Stimulated activated CD4-positive, alpha-beta T cell treated with anti-CD3 and anti-CD28 coated beads, Interleukin-1b, Interleukin-23, amount 100 ng/mL, for 1 hour (primary cell): ENCODE data around the gene NUTM2E.
"Not testable (repeated sequence)": the region's sequence is repeated elsewhere in the genome, so short reads cannot be mapped to it uniquely, and the experiment has no call there.

Source experiments
- DNase-seq, 2 donors: peaks; one replicate each; pipeline ENCODE4 v3.0.0-alpha.2; 2020; ENCODE audit warnings: low read depth in 2 of 2

NUTM2E gene, protein sequence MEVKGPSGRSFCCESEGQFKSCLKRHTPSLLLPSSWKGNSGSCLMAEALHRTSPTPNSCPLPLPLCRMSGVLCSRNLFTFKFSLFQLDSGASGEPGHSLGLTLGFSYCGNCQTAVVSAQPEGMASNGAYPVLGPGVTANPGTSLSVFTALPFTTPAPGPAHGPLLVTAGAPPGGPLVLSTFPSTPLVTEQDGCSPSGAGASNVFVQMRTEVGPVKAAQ (N-terminal part only)

DNA sequence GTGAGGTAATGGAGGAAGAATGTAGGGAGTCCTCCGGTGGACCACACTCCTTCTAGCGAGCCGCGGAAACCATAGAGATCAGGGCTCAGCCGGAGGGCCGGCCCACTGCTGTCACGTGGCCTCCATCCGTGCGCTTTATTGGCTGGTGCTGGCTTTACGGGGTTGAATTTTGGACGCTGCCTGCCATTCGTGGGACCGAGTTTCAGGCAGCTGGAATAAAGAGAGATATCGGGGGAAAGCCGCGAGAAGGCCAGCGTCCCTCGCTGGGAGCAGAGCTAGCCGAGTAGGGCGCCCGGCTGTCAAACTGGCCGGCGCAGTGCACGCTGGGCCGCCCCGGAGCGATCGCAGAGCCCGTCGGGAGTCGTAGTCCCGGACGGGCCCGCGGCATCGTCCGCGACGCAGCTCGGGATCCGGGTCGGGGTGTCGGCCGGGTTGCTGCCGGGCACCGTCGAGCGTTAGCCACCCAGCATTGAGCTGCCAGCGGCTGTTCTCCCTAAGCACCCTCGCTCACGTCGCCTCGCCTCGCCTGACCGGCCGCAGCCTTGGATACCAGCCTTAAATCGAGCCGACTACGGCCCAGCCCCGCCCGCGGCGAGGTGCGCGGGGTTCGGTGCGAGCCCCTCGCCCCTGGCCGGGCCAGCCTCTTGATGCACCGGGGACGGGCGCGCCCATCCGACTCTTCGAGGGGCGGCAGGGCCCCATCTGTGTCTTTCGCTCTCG is at the start of gene NUTM2E:
NUTM2E (plus strand) TSS at position 244 of the 720 bp plus-strand sequence. CDS start 15,002 bp downstream, outside the sequence.
- peak; percentile 23 to 34 for DNase-seq

GRCh38 chr10:79777997-79778396 is 48.5 kb upstream of the NUTM2E start:
- not testable (repeated sequence) for DNase-seq

GRCh38 chr10:79779310-79779938 is 47.1 kb upstream of the NUTM2E start:
- peak; percentile 18 to 20 for DNase-seq

- DNase-seq, result not testable (repeated sequence)
Observed at GRCh38 chr10:79779992-79780391, 46.5 kb upstream of the NUTM2E start.

- not testable (repeated sequence) for DNase-seq
Observed at GRCh38 chr10:79781584-79781983, 45.0 kb upstream of the NUTM2E start.

DNA sequence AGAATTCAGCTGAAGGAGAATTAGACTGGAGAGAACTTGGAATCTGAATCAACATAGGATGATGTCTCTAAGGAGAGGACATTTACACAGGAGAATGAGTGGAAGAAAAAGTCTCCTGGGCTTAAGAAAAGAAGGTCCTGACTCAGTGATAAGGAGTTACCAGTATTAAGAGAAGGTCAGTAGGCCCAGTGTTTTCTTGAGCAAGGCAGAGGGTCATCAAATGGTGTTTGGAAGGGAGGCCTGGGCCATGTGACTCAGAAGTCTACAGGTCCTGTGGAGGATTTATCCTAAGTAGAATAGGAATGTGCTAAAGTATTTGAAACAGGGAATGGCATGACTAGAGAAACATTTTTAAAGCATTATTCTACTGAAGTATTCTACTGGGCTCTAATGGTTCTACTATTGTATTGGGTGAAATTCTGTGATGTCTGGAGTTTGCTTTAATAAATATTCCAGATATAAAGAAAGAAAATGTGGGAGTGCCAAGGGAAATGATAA is 39.0 kb upstream of the NUTM2E start:
- DNase-seq, result not testable (repeated sequence)

GRCh38 chr10:79789351-79789750 is 37.2 kb upstream of the NUTM2E start:
- DNase-seq, result not testable (repeated sequence)

DNA sequence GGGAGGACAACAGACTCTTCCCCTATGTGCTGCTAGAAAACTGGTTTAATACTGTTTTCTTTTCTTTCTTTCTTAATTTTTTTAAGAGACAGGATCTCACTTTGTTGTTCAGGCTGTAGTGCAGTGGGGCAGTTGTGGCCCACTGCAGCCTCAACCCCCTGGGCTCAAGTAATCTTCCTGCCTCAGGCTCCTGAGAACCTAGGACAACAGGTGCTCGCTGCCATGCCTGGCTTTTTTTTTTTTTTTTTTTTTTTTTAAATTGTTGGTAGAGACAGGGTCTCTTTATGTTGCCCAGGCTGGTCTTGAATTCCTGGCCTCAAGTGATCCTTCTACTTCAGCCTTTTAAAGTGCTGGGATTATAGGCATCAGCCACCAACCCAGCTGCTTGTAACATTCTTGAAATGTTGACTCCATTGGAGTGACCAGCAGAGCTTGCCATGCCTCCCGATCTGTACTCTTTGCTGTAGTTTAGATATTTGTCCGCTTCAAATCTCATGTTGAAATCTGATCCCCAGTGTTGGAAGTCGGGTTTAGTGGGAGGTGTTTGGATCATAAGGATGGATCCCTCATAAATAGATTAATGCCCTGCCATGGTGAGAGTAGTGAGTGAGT is 34.5 kb upstream of the NUTM2E start:
- not testable (repeated sequence) for DNase-seq

GRCh38 chr10:79799337-79799736 is 27.2 kb upstream of the NUTM2E start:
- not testable (repeated sequence) for DNase-seq

DNA sequence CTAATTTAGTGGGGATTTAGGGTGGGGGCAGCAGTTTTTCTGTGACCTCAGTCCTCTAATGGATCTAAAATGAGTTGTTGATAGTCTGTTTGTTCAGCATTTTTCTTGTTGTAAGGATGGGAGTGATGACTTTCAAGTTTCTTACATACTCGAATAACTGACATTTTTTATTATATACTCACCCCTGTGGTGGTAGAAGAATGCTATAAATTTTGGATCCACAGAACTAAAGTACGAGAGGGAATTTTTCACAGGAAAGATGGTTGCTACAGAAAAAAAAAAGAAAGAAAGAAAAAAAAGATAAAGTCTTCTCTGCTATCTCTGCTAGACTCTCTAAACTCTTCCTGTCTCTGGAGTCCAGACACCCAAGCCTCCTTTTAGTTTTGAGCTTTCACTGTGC is 20.7 kb upstream of the NUTM2E start:
- DNase-seq, result not testable (repeated sequence)

DNA sequence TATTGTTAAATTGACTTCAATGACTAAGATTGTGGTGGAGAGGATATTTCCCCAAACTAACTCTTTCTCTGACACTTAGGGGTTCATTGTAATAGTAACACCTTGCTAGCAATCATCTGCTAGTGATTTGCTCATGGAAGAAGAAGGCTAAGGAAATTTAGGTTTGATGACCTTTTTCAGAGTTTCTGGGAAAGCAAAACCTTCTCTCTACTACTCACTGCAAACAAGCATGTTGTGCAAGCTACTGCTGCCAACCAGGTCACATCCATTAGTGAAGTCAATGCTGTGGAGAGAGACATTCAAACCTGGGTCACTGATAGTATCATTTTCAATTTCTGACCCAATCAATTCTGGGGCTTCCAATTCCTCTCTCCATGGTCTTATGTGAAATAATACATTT is 14.6 kb upstream of the NUTM2E start:
- not testable (repeated sequence) for DNase-seq

DNA sequence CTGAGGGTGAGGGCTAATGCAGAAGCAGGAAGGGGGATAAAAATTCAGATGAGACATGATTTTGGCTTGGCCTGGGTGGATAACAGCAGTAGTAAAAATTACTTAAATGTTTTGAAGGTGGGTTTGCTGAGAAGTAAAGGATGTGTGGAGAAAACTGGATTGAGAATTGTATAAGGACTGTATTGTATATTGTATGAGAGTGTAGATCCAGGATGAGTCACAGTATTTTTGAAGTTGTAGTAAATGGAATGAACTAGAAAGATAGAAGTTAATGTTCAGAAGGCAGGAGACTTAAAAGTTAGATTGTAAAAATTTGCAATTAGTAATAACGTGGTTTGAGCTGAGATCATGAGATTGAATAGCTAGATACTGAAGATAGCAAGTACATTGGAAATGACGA is 10.2 kb upstream of the NUTM2E start:
- DNase-seq, result not testable (repeated sequence)

DNA sequence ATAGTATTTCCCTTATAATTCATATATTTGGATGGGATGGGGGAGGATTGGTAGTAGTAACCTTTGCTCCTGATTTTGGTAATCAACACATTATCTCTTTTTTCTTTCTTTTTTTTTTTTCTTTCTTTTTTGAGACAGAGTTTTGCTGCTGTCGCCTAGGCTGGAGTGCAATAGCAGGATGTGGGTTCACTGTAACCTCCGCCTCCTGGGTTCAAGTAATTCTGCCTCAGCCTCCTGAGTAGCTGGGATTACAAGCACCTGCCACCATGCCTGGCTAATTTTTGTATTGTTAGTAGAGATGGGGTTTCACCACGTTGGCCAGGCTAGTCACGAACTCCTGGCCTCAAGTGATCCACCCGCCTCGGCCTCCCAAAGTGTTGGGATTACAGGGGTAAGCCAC is 3.2 kb upstream of the NUTM2E start:
- not testable (repeated sequence) for DNase-seq

DNA sequence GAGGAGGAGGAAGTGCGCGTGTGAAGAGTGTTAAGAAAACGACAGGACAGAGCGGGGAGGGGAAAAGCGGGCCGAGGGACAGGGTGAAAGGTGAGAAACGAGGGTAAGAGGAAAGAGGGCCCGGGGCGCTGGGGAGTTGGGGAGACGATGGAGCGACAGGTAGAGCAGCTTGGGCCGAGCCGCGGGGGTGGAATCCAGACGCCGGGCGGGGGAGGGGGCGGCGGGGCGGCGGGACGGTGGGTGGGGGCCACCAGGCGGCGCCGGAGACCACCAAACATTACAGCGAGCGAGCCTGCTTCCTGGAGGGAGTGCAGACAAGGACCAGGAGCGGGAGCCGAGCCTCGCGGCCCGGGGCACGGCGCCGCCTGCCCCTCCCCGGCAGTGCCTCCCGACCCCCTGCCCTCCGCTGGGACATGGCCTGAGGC is 940 bp upstream of the NUTM2E start:
- not testable (repeated sequence) for DNase-seq

GRCh38 chr10:79826131-79826495 is 426 bp upstream of the NUTM2E start:
- not testable (repeated sequence) for DNase-seq

DNA sequence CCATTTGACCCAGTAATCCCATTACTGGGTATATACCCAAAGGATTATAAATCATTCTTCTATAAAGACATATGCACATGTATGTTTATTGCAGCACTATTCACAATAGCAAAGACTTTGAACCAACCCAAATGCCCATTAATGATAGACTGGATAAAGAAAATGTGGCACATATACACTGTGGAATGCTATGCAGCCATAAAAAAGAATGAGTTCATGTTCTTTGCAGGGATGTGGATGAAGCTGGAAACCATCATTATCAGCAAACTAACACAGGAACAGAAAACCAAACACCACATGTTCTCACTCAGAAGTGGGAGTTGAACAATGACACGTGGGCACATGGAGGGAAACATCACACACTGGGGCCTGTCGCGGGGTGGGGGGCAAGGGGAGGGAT is 7.3 kb downstream of the NUTM2E start:
- DNase-seq, result not testable (repeated sequence)

GRCh38 chr10:79835891-79836290 is 9.4 kb downstream of the NUTM2E start:
- DNase-seq, result not testable (repeated sequence)

DNA sequence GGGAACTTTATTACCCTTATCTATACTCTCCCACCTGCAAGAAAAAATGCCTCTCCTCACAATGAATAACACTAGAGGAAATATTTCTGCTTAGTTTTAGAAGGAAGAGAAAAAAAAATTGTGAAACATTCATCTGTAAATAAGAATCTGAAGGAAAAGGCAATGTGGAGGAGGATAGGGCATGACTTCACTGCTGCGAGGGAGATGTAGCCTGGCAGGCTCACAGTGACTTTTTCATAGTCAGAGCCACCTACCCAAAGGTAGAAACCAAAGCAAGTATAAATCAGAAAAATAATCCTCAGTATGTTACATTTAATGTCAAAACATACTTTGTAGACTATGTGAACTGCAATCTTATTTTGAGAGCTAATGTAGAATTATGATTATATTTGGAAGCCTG is 10.4 kb downstream of the NUTM2E start:
- not testable (repeated sequence) for DNase-seq

GRCh38 chr10:79838441-79838840 is 11.9 kb downstream of the NUTM2E start:
- DNase-seq, result not testable (repeated sequence)

GRCh38 chr10:79853191-79853854 is 26.8 kb downstream of the NUTM2E start:
- not testable (repeated sequence) for DNase-seq

- DNase-seq, result not testable (repeated sequence)
Observed at GRCh38 chr10:79862269-79862668, 35.7 kb downstream of the NUTM2E start.
